ENCODE measurements around the gene GALNT1. TPM values are rescaled to one million over a fixed set of nuclear protein-coding genes. Genes with fewer than 3 reads are reported as not detected.

Gene GALNT1
- total RNA-seq, 6 donors from 2014 or later = 15.0 to 70.9 (median 38.3) TPM

- Histone ChIP-seq H3K4me1 (peaks cover 0 to 6% (median 1%) of the 10 kb centered on the region in 4 donors), H3K9me3 (peaks cover 10 to 22% (median 19%) of the 10 kb centered on the region in 4 donors), H3K4me3 (no peak overlapping the region), H3K36me3 (no peaks in the 10 kb centered on the region), H3K27ac (no peak overlapping the region), H3K27me3 (no peaks in the 10 kb centered on the region)
- no peak for DNase-seq
- 87 to 89% methylated on average over 3 of the region's 3 CpGs for WGBS, 2 donors
- TF ChIP-seq CTCF (IDR thresholded peaks at IDR 0.05) (no peak), EP300 (IDR thresholded peaks at IDR 0.05) (no peak), POLR2A (IDR thresholded peaks at IDR 0.05) (no peak), POLR2AphosphoS5 (IDR thresholded peaks at IDR 0.05) (no peak)
- no peak for ATAC-seq (ENCODE audit: low FRiP score in 2 of 2)
Observed at GRCh38 chr18:35605686-35606417, 24.3 kb downstream of the GALNT1 start.

GRCh38 chr18:35609236-35609635 is 27.7 kb downstream of the GALNT1 start:
- ATAC-seq (ENCODE audit: low FRiP score in 2 of 2) (no peak), DNase-seq (no peak)
- TF ChIP-seq EP300 (IDR thresholded peaks at IDR 0.05) (no peak), POLR2A (IDR thresholded peaks at IDR 0.05) (no peak)
- 100% methylated on average over 1 of the region's 1 CpG for WGBS, 2 donors
- Histone ChIP-seq H3K27ac (no peak overlapping the region), H3K4me1 (peaks cover 0 to 11% (median 3%) of the 10 kb centered on the region in 4 donors), H3K36me3 (no peaks in the 10 kb centered on the region), H3K4me3 (no peak overlapping the region), H3K9me3 (no peaks in the 10 kb centered on the region), H3K27me3 (no peaks in the 10 kb centered on the region)

GRCh38 chr18:35610089-35610488 is 28.5 kb downstream of the GALNT1 start:
- H3K4me1 ChIP-seq = peaks cover 0 to 11% (median 3%) of the 10 kb centered on the region in 4 donors
- H3K27ac ChIP-seq = no peak overlapping the region
- TF ChIP-seq POLR2AphosphoS5 (IDR thresholded peaks at IDR 0.05) (no peak), POLR2A (IDR thresholded peaks at IDR 0.05) (no peak), CTCF (IDR thresholded peaks at IDR 0.05) (no peak), EP300 (IDR thresholded peaks at IDR 0.05) (no peak)
- no peaks in the 10 kb centered on the region for H3K36me3 ChIP-seq
- no peak for ATAC-seq (ENCODE audit: low FRiP score in 2 of 2)
- WGBS, 2 donors = 71 to 78% methylated on average over 3 of the region's 3 CpGs
- DNase-seq = no peak
- H3K4me3 ChIP-seq = no peak overlapping the region
- no peaks in the 10 kb centered on the region for H3K27me3 ChIP-seq
- H3K9me3 ChIP-seq = no peaks in the 10 kb centered on the region

- Histone ChIP-seq H3K4me3 (no peak overlapping the region), H3K36me3 (no peaks in the 10 kb centered on the region), H3K9me3 (no peaks in the 10 kb centered on the region), H3K27ac (no peak overlapping the region), H3K4me1 (peaks cover 0 to 12% (median 4%) of the 10 kb centered on the region in 4 donors), H3K27me3 (no peaks in the 10 kb centered on the region)
- DNase-seq = no peak
- TF ChIP-seq POLR2A (IDR thresholded peaks at IDR 0.05) = no peak
- TF ChIP-seq CTCF (IDR thresholded peaks at IDR 0.05) = no peak
- TF ChIP-seq POLR2AphosphoS5 (IDR thresholded peaks at IDR 0.05) = no peak
- TF ChIP-seq EP300 (IDR thresholded peaks at IDR 0.05) = no peak
- no peak for ATAC-seq (ENCODE audit: low FRiP score in 2 of 2)
Observed at GRCh38 chr18:35610724-35611123, 29.2 kb downstream of the GALNT1 start.

- DNase-seq (no peak), ATAC-seq (ENCODE audit: low FRiP score in 2 of 2) (no peak)
- H3K9me3 ChIP-seq = no peaks in the 10 kb centered on the region
- H3K4me3 ChIP-seq = no peak overlapping the region
- 71 to 91% methylated on average over 1 of the region's 1 CpG for whole genome bisulfite sequencing, 2 donors
- H3K27ac ChIP-seq = no peak overlapping the region
- no peaks in the 10 kb centered on the region for H3K27me3 ChIP-seq
- TF ChIP-seq EP300 (IDR thresholded peaks at IDR 0.05) (no peak), POLR2A (IDR thresholded peaks at IDR 0.05) (no peak), CTCF (IDR thresholded peaks at IDR 0.05) (no peak), POLR2AphosphoS5 (IDR thresholded peaks at IDR 0.05) (no peak)
- peaks cover 4 to 20% (median 11%) of the 10 kb centered on the region in 4 donors for H3K4me1 ChIP-seq
- H3K36me3 ChIP-seq = no peaks in the 10 kb centered on the region
Observed at GRCh38 chr18:35611518-35611917, 30.0 kb downstream of the GALNT1 start.

All from upper lobe of left lung (tissue), 6 donors.